BE2C (cell line): ENCODE results near the gene TIGD6.

Source experiments
- DNase-seq: peaks from one replicate; pipeline ENCODE4 v3.0.0-alpha.2; 2020
- H3K27me3 ChIP-seq: fragments of 250-450 bp; sonication (Bioruptor Pico); 2 replicates; pipeline ENCODE4 v1.5.1; 2020; ENCODE audit warnings: mild to moderate bottlenecking
- H3K36me3 ChIP-seq: fragments of 250-450 bp; sonication (Bioruptor Pico); 2 replicates; pipeline ENCODE4 v1.5.1; 2020; ENCODE audit warnings: mild to moderate bottlenecking
- H3K4me1 ChIP-seq: fragments of 250-450 bp; sonication (Bioruptor Pico); 2 replicates; pipeline ENCODE4 v1.5.1; 2020
- H3K4me3 ChIP-seq: 2 replicates; pipeline ENCODE4 v1.5.1; 2011; ENCODE audit warnings: low read depth, low read length
- H3K9me3 ChIP-seq: fragments of 250-450 bp; sonication (Bioruptor Pico); 2 replicates; pipeline ENCODE4 v1.5.1; 2020
- CTCF ChIP-seq: IDR thresholded peaks from 2 replicates; pipeline ENCODE4 v1.5.1; 2012; ENCODE audit warnings: mild to moderate bottlenecking, low read depth, low read length

Gene TIGD6

DNA sequence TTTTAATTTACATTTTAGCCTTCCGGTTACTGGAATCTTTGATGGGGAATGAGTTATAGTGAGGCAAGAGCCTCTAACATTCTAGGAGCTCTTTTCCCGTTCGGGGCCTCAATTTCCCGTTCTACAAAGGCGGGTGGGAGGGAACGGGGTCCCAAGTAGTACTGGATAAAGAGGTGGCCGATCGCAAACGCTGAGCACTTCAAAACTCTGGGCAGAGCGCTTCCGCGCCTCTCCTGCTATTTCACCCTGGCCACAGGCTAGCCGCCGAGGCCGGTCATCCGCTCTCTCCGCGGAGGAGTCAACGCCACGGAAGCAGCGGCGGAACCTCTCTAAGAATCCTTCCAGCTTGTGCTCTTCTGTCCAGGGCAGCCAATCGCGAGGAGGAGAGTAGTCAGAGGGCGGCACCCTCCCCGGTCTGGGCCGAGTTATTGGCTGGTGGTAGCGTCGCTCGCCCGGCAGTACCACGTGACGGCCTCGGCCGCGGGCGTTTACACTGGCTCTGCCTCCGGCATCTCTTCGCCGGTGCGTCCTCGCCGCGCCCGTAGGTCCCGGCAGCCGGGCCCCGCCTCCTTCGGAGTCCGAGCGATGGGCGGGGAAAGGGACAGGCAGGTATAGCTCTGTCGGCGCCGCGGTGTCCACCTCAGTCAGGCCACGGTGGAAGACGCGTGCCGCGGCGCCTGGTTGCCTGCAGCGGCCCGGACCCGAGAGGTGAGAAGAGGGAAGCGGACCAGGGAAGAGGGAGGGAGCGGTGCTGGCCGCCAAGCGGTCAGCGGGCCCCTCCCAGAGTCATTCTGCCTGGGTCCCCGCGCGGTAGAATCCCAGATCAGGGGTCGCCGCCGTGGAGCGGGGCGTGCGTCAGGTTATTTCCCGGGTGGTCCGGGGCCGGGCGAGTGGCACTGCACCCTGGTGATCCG is 39.9 kb downstream of the TIGD6 start, which contains the start of gene SLC26A2:
SLC26A2 (plus strand) TSS at position 487 of the 914 bp plus-strand sequence. CDS start 16,895 bp downstream, outside the sequence.
- H3K36me3 ChIP-seq: no peaks in the 10 kb centered on the region
- H3K4me1 ChIP-seq: peaks cover 5% of the 10 kb centered on the region
- peak; percentile 97 for DNase-seq
- H3K27me3 ChIP-seq: no peaks in the 10 kb centered on the region
- H3K4me3 ChIP-seq: peak within 1 kb of the TSS; percentile 71
- H3K9me3 ChIP-seq: no peaks in the 10 kb centered on the region
- TF ChIP-seq CTCF: no peak

DNA sequence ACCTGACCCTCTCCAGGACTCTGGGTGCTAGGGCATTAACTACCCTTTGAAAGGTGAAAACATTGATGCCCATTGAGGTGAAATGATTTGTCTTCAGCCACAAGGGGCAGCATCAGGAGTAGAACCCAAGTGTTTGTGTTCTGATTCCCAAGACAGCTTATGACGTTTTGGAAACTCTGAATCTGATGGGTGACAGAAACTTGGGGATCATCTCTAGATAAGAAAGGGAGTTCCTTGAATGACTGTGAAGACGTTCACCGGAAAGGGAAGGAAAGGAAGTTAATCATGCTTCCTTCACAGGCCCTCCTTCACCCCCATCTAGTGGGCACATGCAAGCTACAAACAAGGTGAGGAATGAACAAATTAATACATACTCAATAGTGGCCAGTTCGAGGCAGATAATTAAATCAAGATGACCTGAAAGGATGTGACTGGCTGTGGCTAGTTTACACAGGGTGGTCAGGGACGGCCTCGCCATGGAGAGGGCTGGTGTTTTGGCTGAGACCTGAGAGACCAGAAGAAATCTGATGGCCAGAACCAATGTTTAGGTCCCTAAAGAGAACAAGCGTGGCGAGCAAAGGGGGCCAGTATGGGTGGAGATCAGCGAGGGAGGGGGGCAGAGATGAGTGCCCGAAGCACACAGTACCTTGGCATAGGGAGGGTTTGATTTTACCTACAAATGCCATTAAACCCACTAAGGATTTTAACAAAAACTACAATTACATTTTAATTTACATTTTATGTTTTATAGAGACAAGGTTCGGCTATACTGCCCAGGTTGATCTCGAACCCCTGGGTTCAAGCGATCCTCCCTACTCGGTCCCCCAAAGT is 40.8 kb downstream of the TIGD6 start:
- H3K4me1 ChIP-seq: peaks cover 5% of the 10 kb centered on the region
- no peaks in the 10 kb centered on the region for H3K9me3 ChIP-seq
- peak; percentile 16 for DNase-seq

DNA sequence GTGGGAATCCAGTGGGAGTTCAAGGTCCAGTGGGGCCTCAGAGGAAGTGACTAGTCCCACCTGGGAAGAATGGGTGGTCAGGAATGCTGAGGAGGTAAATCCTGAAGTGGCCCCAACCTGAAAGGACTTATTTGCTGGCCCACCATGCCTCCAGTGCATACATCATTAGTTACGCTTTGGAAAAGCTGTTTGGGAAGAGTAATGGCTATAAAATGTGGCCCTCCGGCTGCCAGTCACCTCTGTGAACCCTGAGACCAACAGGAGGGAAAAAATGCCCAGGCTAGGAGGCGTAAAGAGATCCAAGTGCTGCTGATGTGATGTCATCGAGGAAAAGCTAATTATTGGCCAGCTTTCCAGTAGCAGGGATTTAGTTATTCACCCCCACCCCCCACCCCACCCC is 42.6 kb downstream of the TIGD6 start:
- TF ChIP-seq CTCF: no peak
- Histone ChIP-seq H3K4me3 (no peak overlapping the region), H3K36me3 (no peaks in the 10 kb centered on the region), H3K9me3 (no peaks in the 10 kb centered on the region), H3K4me1 (peaks cover 5% of the 10 kb centered on the region), H3K27me3 (no peaks in the 10 kb centered on the region)
- DNase-seq: no peak

More for the DNA sequence above, 40.8 kb downstream of the TIGD6 start:
- H3K27me3 ChIP-seq: no peaks in the 10 kb centered on the region
- H3K36me3 ChIP-seq: no peaks in the 10 kb centered on the region
- TF ChIP-seq CTCF: peak; percentile 81
- peak overlapping the region; percentile 71 for H3K4me3 ChIP-seq

- H3K9me3 ChIP-seq: no peaks in the 10 kb centered on the region
- H3K27me3 ChIP-seq: no peaks in the 10 kb centered on the region
- no peak overlapping the region for H3K4me3 ChIP-seq
- H3K36me3 ChIP-seq: no peaks in the 10 kb centered on the region
- peaks cover 5% of the 10 kb centered on the region for H3K4me1 ChIP-seq
- DNase-seq: no peak
- no peak for TF ChIP-seq CTCF
These were observed 43.8 kb downstream of the TIGD6 start for GRCh38 chr5:149956685-149957084.

- DNase-seq: no peak
- Histone ChIP-seq H3K9me3 (no peaks in the 10 kb centered on the region), H3K36me3 (no peaks in the 10 kb centered on the region), H3K4me1 (peaks cover 5% of the 10 kb centered on the region), H3K27me3 (no peaks in the 10 kb centered on the region), H3K4me3 (no peak overlapping the region)
- no peak for TF ChIP-seq CTCF
These were observed 45.7 kb downstream of the TIGD6 start for GRCh38 chr5:149954798-149955197.
